GM23248 (cell line): ENCODE measurements around the gene POC5.

Experiments used
- EZH2 ChIP-seq: fragments of 200-600 bp; sonication (generic); IDR thresholded peaks from 2 replicates; pipeline ENCODE4 v1.6.1; 2018; ENCODE audit warnings: antibody characterized with exemption, mild to moderate bottlenecking; ENCODE audit not compliant: insufficient read depth, poor library complexity, severe bottlenecking
- EZH2phosphoT487 ChIP-seq: fragments of 200-600 bp; sonication (generic); IDR thresholded peaks from 2 replicates; pipeline ENCODE4 v1.6.1; 2018; ENCODE audit warnings: antibody characterized with exemption, moderate library complexity, mild to moderate bottlenecking, low read depth; ENCODE audit not compliant: insufficient read depth

GRCh38 chr5:75710637-75711036 is 6.6 kb downstream of the POC5 start:
- no peak for TF ChIP-seq EZH2
- TF ChIP-seq EZH2phosphoT487, result no peak
